Activated CD4-positive, alpha-beta T cell treated with anti-CD3 and anti-CD28 coated beads for 36 hours (primary cell): ENCODE results near the gene SPTB. TPM values are rescaled to one million over a fixed set of nuclear protein-coding genes. Genes with fewer than 3 reads are reported as not detected.

Experiments
- ATAC-seq: fragments of 200-7000 bp; cut with Tn5 transposase; one replicate; pipeline ENCODE4 v1.10.0; 2021; ENCODE audit warnings: mild to moderate bottlenecking, moderate library complexity
- CTCF ChIA-PET: fragments of 350-600 bp; sonication (Branson Sonifier 250); formaldehyde crosslinking; loops from one replicate; lab custom pipeline; 2021; ENCODE audit warnings: antibody characterized with exemption; lab: Charles Lee
- POLR2A ChIA-PET: fragments of 350-600 bp; sonication (Branson Sonifier 250); formaldehyde crosslinking; loops from one replicate; lab custom pipeline; 2021; ENCODE audit warnings: antibody characterized with exemption, inconsistent platforms; lab: Charles Lee
- DNase-seq: peaks from one replicate; pipeline ENCODE4 v3.0.0-alpha.2; 2020
- H3K27ac Mint-ChIP-seq: one replicate; pipeline ENCODE4 v1.8.0; 2021; ENCODE audit warnings: mixed read lengths
- H3K27me3 Mint-ChIP-seq: one replicate; pipeline ENCODE4 v1.8.0; 2021; ENCODE audit warnings: mixed read lengths
- H3K36me3 Mint-ChIP-seq: one replicate; pipeline ENCODE4 v1.8.0; 2021; ENCODE audit warnings: low read depth, mixed read lengths
- H3K4me1 Mint-ChIP-seq: one replicate; pipeline ENCODE4 v1.8.0; 2021; ENCODE audit warnings: mixed read lengths
- H3K4me3 Mint-ChIP-seq: one replicate; pipeline ENCODE4 v1.8.0; 2021; ENCODE audit warnings: mild to moderate bottlenecking, moderate library complexity, mixed read lengths
- H3K9me3 Mint-ChIP-seq: one replicate; pipeline ENCODE4 v1.8.0; 2021; ENCODE audit warnings: low read depth, mixed read lengths
- intact Hi-C, 2 experiments: fragments of 100-400 bp; cut with DNase I in 1 of 2; cut with micrococcal nuclease in 1 of 2; formaldehyde crosslinking; loops; one replicate each; pipeline versions ENCODE4 v1.14.2 to v1.15.1; 2022 to 2024; cut with DNase I, micrococcal nuclease
- total RNA-seq, 2 experiments: library from RNA; stranded (reverse); gene quantifications; one replicate each; pipeline ENCODE4 v1.2.3, GENCODE V29; 2021

Gene SPTB
- total RNA-seq, 2 experiments from 2014 or later, result 0.32 to 0.60 TPM

- Mint-ChIP-seq H3K36me3 (no peaks in the 10 kb centered on the region), H3K9me3 (no peaks in the 10 kb centered on the region), H3K4me1 (peaks cover 14% of the 10 kb centered on the region), H3K4me3 (no peak overlapping the region), H3K27ac (no peak overlapping the region), H3K27me3 (no peaks in the 10 kb centered on the region)
- ChIA-PET CTCF (interaction anchor here (0.6 to 1.2 kb wide), 2 partner anchors 10 to 121 kb away, joined by 3 to 6 read pairs; no protein-coding TSS in a partner anchor), POLR2A (no interaction called here)
- intact Hi-C loops, result no loop called here
- ATAC-seq, result no peak
- DNase-seq, result no peak
Observed at GRCh38 chr14:64775081-64775777, 104.5 kb downstream of the SPTB start.

- no peak overlapping the region for H3K4me3 Mint-ChIP-seq
- no peaks in the 10 kb centered on the region for H3K9me3 Mint-ChIP-seq
- intact Hi-C loops, result no loop called here
- no peaks in the 10 kb centered on the region for H3K27me3 Mint-ChIP-seq
- ChIA-PET POLR2A (no interaction called here), CTCF (interaction anchor here (0.7 to 1.6 kb wide), 3 partner anchors 10 to 117 kb away, joined by 3 to 8 read pairs (median 4); no protein-coding TSS in a partner anchor)
- DNase-seq, result no peak
- H3K4me1 Mint-ChIP-seq, result peaks cover 14% of the 10 kb centered on the region
- no peak overlapping the region for H3K27ac Mint-ChIP-seq
- no peaks in the 10 kb centered on the region for H3K36me3 Mint-ChIP-seq
- ATAC-seq, result no peak
Observed at GRCh38 chr14:64774272-64774671, 105.4 kb downstream of the SPTB start.

GRCh38 chr14:64773577-64773976, 106.1 kb downstream of the SPTB start:
- H3K9me3 Mint-ChIP-seq, result no peaks in the 10 kb centered on the region
- ATAC-seq (no peak), DNase-seq (no peak)
- intact Hi-C loops, result no loop called here
- peaks cover 14% of the 10 kb centered on the region for H3K4me1 Mint-ChIP-seq
- H3K36me3 Mint-ChIP-seq, result no peaks in the 10 kb centered on the region
- H3K27ac Mint-ChIP-seq, result no peak overlapping the region
- no peaks in the 10 kb centered on the region for H3K27me3 Mint-ChIP-seq
- ChIA-PET CTCF (interaction anchor here (0.7 to 1.6 kb wide), 3 partner anchors 9 to 118 kb away, joined by 3 to 8 read pairs (median 4); no protein-coding TSS in a partner anchor), POLR2A (no interaction called here)
- no peak overlapping the region for H3K4me3 Mint-ChIP-seq

DNA sequence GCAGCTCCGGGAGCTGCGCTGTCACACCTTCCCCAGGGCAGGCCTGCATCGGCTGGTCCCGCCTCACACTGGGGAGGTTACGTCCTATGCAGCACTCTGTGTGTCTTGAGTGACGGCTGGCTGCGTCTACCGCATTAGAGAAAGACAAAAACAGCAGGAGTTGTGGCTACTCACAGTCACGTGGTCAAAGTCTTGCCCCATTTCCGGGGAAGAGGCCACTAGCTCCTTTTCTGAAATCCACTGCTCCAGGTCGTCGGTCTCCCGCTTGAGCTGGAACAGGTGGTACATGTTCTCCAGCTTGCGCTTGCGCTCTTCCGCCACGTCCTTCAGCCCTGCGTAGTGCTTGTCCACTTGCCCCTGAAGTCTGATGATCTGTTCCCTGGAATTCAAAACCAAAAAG, 106.7 kb downstream of the SPTB start:
- intact Hi-C loops, result no loop called here
- no peak overlapping the region for H3K27ac Mint-ChIP-seq
- H3K4me3 Mint-ChIP-seq, result no peak overlapping the region
- CTCF ChIA-PET, result interaction anchor here (1.4 to 1.6 kb wide), 3 partner anchors 8 to 119 kb away, joined by 4 to 8 read pairs (median 4); no protein-coding TSS in a partner anchor
- ATAC-seq, result no peak
- H3K4me1 Mint-ChIP-seq, result peaks cover 14% of the 10 kb centered on the region
- H3K36me3 Mint-ChIP-seq, result no peaks in the 10 kb centered on the region
- no peak for DNase-seq
- no peaks in the 10 kb centered on the region for H3K27me3 Mint-ChIP-seq
- H3K9me3 Mint-ChIP-seq, result no peaks in the 10 kb centered on the region
- POLR2A ChIA-PET, result no interaction called here

DNA sequence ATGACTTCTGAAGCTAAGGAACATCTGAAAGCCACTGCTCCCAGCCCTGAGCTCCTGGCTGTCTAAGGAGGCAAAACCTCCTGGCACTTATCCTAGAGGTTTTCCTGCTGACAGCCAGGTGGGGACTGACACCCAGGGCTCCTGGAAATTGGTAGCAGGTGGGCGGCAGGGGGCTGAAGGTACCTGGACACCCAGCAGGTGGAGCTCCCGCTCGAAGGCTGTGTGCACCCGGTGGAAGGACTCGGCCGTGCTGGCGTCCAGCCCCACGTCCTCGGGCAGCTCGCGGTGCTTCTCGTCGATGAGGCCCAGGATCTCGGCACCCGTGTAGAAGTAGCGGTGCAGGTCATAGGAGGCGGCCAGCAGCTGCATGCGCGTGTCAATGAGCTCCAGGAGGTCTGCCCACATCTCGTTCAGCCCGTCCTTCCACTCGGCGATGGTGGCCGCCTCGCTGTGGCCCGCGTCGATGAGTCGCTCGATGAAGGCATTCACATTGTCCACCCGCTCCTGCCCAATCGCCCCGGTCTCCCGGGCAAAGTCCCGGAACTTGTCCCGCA, 107.2 kb downstream of the SPTB start:
- CTCF ChIA-PET, result interaction anchor here (0.7 to 1.6 kb wide), 3 partner anchors 8 to 317 kb away, joined by 3 to 8 read pairs (median 4); no protein-coding TSS in a partner anchor
- no peaks in the 10 kb centered on the region for H3K9me3 Mint-ChIP-seq

GRCh38 chr14:64771161-64771560, 108.5 kb downstream of the SPTB start:
- no peak overlapping the region for H3K4me3 Mint-ChIP-seq
- H3K9me3 Mint-ChIP-seq, result no peaks in the 10 kb centered on the region
- CTCF ChIA-PET, result no interaction called here
- ATAC-seq (no peak), DNase-seq (no peak)
- intact Hi-C loops, result no loop called here
- POLR2A ChIA-PET, result no interaction called here
- H3K4me1 Mint-ChIP-seq, result peaks cover 14% of the 10 kb centered on the region
- H3K36me3 Mint-ChIP-seq, result no peaks in the 10 kb centered on the region
- H3K27ac Mint-ChIP-seq, result no peak overlapping the region
- no peaks in the 10 kb centered on the region for H3K27me3 Mint-ChIP-seq

More for the DNA sequence above, 107.2 kb downstream of the SPTB start:
- intact Hi-C loops, result no loop called here
- Mint-ChIP-seq H3K36me3 (no peaks in the 10 kb centered on the region), H3K27ac (no peak overlapping the region), H3K4me3 (no peak overlapping the region), H3K27me3 (no peaks in the 10 kb centered on the region), H3K4me1 (peaks cover 14% of the 10 kb centered on the region)
- POLR2A ChIA-PET, result no interaction called here
- ATAC-seq (no peak), DNase-seq (no peak)

GRCh38 chr14:64770751-64771150, 109.0 kb downstream of the SPTB start:
- ATAC-seq (no peak), DNase-seq (no peak)
- H3K36me3 Mint-ChIP-seq, result no peaks in the 10 kb centered on the region
- H3K4me1 Mint-ChIP-seq, result peaks cover 18% of the 10 kb centered on the region
- no peak overlapping the region for H3K27ac Mint-ChIP-seq
- ChIA-PET CTCF (no interaction called here), POLR2A (no interaction called here)
- H3K27me3 Mint-ChIP-seq, result no peaks in the 10 kb centered on the region
- H3K9me3 Mint-ChIP-seq, result no peaks in the 10 kb centered on the region
- intact Hi-C loops, result no loop called here
- no peak overlapping the region for H3K4me3 Mint-ChIP-seq

- DNase-seq, result no peak
- Mint-ChIP-seq H3K27ac (no peak overlapping the region), H3K27me3 (no peaks in the 10 kb centered on the region), H3K9me3 (no peaks in the 10 kb centered on the region), H3K4me3 (no peak overlapping the region), H3K36me3 (no peaks in the 10 kb centered on the region), H3K4me1 (peaks cover 22% of the 10 kb centered on the region)
- no peak for ATAC-seq
- intact Hi-C loops, result loop anchor here in 1 of 2 experiments (10.0 kb wide), 1 partner anchor 425 kb away; no protein-coding TSS in a partner anchor
- ChIA-PET POLR2A (no interaction called here), CTCF (interaction anchor here (0.7 to 1.6 kb wide), 5 partner anchors 19 to 133 kb away, joined by 3 to 6 read pairs (median 4); no protein-coding TSS in a partner anchor)
Observed at GRCh38 chr14:64769096-64770020, 110.3 kb downstream of the SPTB start.

GRCh38 chr14:64768401-64769095, 111.2 kb downstream of the SPTB start:
- H3K36me3 Mint-ChIP-seq, result no peaks in the 10 kb centered on the region
- no peak for ATAC-seq
- intact Hi-C loops, result loop anchor here in 1 of 2 experiments (10.0 kb wide), 1 partner anchor 424 kb away; no protein-coding TSS in a partner anchor
- no peaks in the 10 kb centered on the region for H3K9me3 Mint-ChIP-seq
- peaks cover 31% of the 10 kb centered on the region for H3K4me1 Mint-ChIP-seq
- ChIA-PET POLR2A (no interaction called here), CTCF (interaction anchor here (0.7 to 1.6 kb wide), 6 partner anchors 10 to 133 kb away, joined by 3 to 6 read pairs (median 4); no protein-coding TSS in a partner anchor)
- no peak overlapping the region for H3K27ac Mint-ChIP-seq
- DNase-seq, result no peak
- H3K27me3 Mint-ChIP-seq, result no peaks in the 10 kb centered on the region
- H3K4me3 Mint-ChIP-seq, result no peak overlapping the region

DNA sequence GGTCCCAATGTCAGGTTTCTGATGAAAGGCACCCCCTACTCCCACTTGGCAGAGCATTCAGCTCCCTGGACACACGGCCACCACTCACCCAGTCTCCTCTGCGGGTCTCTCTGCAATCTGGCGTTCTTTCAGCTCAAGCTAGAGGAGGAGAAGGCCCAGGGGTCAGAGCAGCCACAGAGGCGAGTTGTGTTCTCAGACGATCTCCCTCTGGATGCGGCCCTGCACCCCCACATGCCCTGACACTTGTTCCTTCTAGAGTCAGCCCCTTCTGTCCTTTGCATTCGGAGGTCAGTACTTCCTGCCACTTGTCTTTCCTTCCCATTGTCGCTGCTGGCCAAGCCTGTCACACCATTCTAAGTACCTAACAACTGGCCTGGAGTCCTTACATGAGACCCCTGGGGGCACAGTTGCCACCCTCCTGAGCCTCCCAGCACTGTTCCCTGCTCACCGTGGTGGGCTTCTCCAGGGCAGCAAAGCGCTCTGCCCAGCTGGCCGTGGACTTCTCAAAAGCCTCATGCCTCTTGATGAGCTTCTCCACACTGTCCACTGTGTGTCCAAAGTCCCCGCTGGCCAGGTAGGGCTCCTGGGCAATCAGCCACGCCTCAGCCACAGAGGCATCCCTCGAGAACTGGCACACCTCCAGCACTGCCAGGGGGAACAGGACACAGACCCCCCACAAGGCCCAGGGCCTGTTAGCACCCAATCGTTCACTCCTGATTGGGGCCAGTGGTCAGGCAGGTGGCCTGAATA, 112.3 kb downstream of the SPTB start:
- CTCF ChIA-PET, result interaction anchor here (0.6 to 1.4 kb wide), 4 partner anchors 8 to 251 kb away, joined by 3 to 5 read pairs (median 3); no protein-coding TSS in a partner anchor
- Mint-ChIP-seq H3K4me1 (peaks cover 37% of the 10 kb centered on the region), H3K27ac (no peak overlapping the region), H3K9me3 (no peaks in the 10 kb centered on the region), H3K4me3 (no peak overlapping the region), H3K36me3 (no peaks in the 10 kb centered on the region), H3K27me3 (no peaks in the 10 kb centered on the region)
- POLR2A ChIA-PET, result no interaction called here
- DNase-seq (no peak), ATAC-seq (no peak)
- intact Hi-C loops, result loop anchor here in 1 of 2 experiments (10.0 kb wide), 1 partner anchor 423 kb away; no protein-coding TSS in a partner anchor
